Endodermal cell (in vitro differentiated cells): ENCODE results near the gene ENPP7. TPM values are rescaled to one million over a fixed set of nuclear protein-coding genes. Genes with fewer than 3 reads are reported as not detected.

ENCODE experiments used
- DNase-seq: peaks from one replicate; pipeline ENCODE4 v3.0.0-alpha.2; 2017
- H3K27ac ChIP-seq: 2 replicates; pipeline ENCODE4 v1.5.1; 2013; ENCODE audit warnings: mild to moderate bottlenecking, low read depth, low read length, moderate library complexity
- H3K27me3 ChIP-seq: 2 replicates; pipeline ENCODE4 v1.6.1; 2013; ENCODE audit warnings: mild to moderate bottlenecking, low read length, moderate library complexity; ENCODE audit not compliant: insufficient read depth, control insufficient read depth, poor library complexity, severe bottlenecking
- H3K36me3 ChIP-seq: 2 replicates; pipeline ENCODE4 v1.7.0; 2013; ENCODE audit warnings: mild to moderate bottlenecking, low read length, moderate library complexity; ENCODE audit not compliant: control insufficient read depth, insufficient read depth
- H3K4me1 ChIP-seq: one replicate; pipeline ENCODE4 v1.7.0; 2013; ENCODE audit warnings: low read length; ENCODE audit not compliant: control insufficient read depth, insufficient read depth
- H3K4me3 ChIP-seq: 2 replicates; pipeline ENCODE4 v1.5.1; 2013; ENCODE audit warnings: mild to moderate bottlenecking, low read length, moderate library complexity
- H3K9ac ChIP-seq: 2 replicates; pipeline ENCODE4 v1.6.1; 2013; ENCODE audit warnings: mild to moderate bottlenecking, low read length, moderate library complexity; ENCODE audit not compliant: poor library complexity, severe bottlenecking; ENCODE audit errors: extremely low read depth
- H3K9me3 ChIP-seq: 2 replicates; pipeline ENCODE4 v1.6.1; 2013; ENCODE audit warnings: mild to moderate bottlenecking, low read length, moderate library complexity; ENCODE audit not compliant: control insufficient read depth
- H3K27ac Mint-ChIP-seq: 2 replicates; pipeline ENCODE4 v1.8.0; 2020; ENCODE audit warnings: mixed read lengths
- H3K27me3 Mint-ChIP-seq: 2 replicates; pipeline ENCODE4 v1.8.0; 2021; ENCODE audit warnings: mild to moderate bottlenecking, mixed read lengths; ENCODE audit not compliant: insufficient read depth
- H3K36me3 Mint-ChIP-seq: 2 replicates; pipeline ENCODE4 v1.8.0; 2020; ENCODE audit warnings: low read depth, mixed read lengths
- H3K4me1 Mint-ChIP-seq: 2 replicates; pipeline ENCODE4 v1.8.0; 2020; ENCODE audit warnings: mixed read lengths
- H3K4me3 Mint-ChIP-seq: 2 replicates; pipeline ENCODE4 v1.8.0; 2020; ENCODE audit warnings: mild to moderate bottlenecking, moderate library complexity, mixed read lengths
- H3K9me3 Mint-ChIP-seq: 2 replicates; pipeline ENCODE4 v1.8.0; 2020; ENCODE audit warnings: mild to moderate bottlenecking, mixed read lengths
- CTCF ChIP-seq: fragments of 200-600 bp; sonication (generic); conservative IDR thresholded peaks from 2 replicates; pipeline ENCODE4 v1.5.0; 2021; ENCODE audit warnings: antibody characterized with exemption, mild to moderate bottlenecking
- WGBS, 2 experiments: methylation state at CpG; one replicate each; pipeline versions ENCODE4 v1.1.5 to v1.1.7; 2013; ENCODE audit warnings: missing lambda C conversion rate in 2 of 2, mixed read lengths in 1 of 2; ENCODE audit not compliant: insufficient coverage in 1 of 2, insufficient read length in 1 of 2; 5-methylcytosine and 5-hydroxymethylcytosine counted together
- total RNA-seq, 2 donors: library from RNA; stranded (reverse); fragmentation: NEBNext Ultra II Directional in 1 of 2; extraction: Animal tissue kit (Norgen Biotek cat#: 25700) in 1 of 2; gene quantifications; 2 replicates in 1 of 2; 3 replicates in 1 of 2; pipeline ENCODE4 v1.2.1, GENCODE V29; 2021

ENPP7 gene
- total RNA-seq, 2 donors from 2014 or later, result not detected

- Histone ChIP-seq H3K9me3 (no peaks in the 10 kb centered on the region), H3K9ac (no peak overlapping the region), H3K27ac (no peak overlapping the region), H3K4me3 (no peak overlapping the region), H3K27me3 (no peaks in the 10 kb centered on the region), H3K4me1 (no peaks in the 10 kb centered on the region), H3K36me3 (no peaks in the 10 kb centered on the region)
- no peak overlapping the region for H3K4me3 Mint-ChIP-seq
- no peaks in the 10 kb centered on the region for H3K4me1 Mint-ChIP-seq
- no peak for DNase-seq
- no peaks in the 10 kb centered on the region for H3K9me3 Mint-ChIP-seq
- no peak overlapping the region for H3K27ac Mint-ChIP-seq
- H3K27me3 Mint-ChIP-seq, result no peaks in the 10 kb centered on the region
- TF ChIP-seq CTCF, result no peak
- 79 to 89% methylated on average over 10 to 11 of the region's 12 CpGs for WGBS, 2 experiments
- no peaks in the 10 kb centered on the region for H3K36me3 Mint-ChIP-seq
These were observed 28.1 kb upstream of the ENPP7 start for GRCh38 chr17:79702550-79703236.

- Histone ChIP-seq H3K9me3 (no peaks in the 10 kb centered on the region), H3K9ac (no peak overlapping the region), H3K4me3 (no peak overlapping the region), H3K36me3 (no peaks in the 10 kb centered on the region), H3K27me3 (no peaks in the 10 kb centered on the region), H3K4me1 (no peaks in the 10 kb centered on the region), H3K27ac (no peak overlapping the region)
- 89 to 94% methylated on average over 6 to 9 of the region's 9 CpGs for WGBS, 2 experiments
- no peak overlapping the region for H3K4me3 Mint-ChIP-seq
- no peaks in the 10 kb centered on the region for H3K36me3 Mint-ChIP-seq
- no peaks in the 10 kb centered on the region for H3K9me3 Mint-ChIP-seq
- H3K27ac Mint-ChIP-seq, result no peak overlapping the region
- no peaks in the 10 kb centered on the region for H3K4me1 Mint-ChIP-seq
- no peak for TF ChIP-seq CTCF
- H3K27me3 Mint-ChIP-seq, result no peaks in the 10 kb centered on the region
- DNase-seq, result no peak
These were observed 26.1 kb upstream of the ENPP7 start for GRCh38 chr17:79704691-79705090.

GRCh38 chr17:79705674-79706073 lies 25.1 kb upstream of the ENPP7 start:
- Mint-ChIP-seq H3K4me1 (no peaks in the 10 kb centered on the region), H3K4me3 (no peak overlapping the region), H3K36me3 (no peaks in the 10 kb centered on the region), H3K27me3 (no peaks in the 10 kb centered on the region), H3K9me3 (no peaks in the 10 kb centered on the region), H3K27ac (no peak overlapping the region)
- WGBS, 2 experiments, result 92 to 95% methylated on average over 14 to 20 of the region's 20 CpGs
- H3K9me3 ChIP-seq, result no peaks in the 10 kb centered on the region
- H3K9ac ChIP-seq, result no peak overlapping the region
- no peak overlapping the region for H3K27ac ChIP-seq
- no peak for TF ChIP-seq CTCF
- H3K36me3 ChIP-seq, result no peaks in the 10 kb centered on the region
- no peak overlapping the region for H3K4me3 ChIP-seq
- H3K4me1 ChIP-seq, result no peaks in the 10 kb centered on the region
- no peaks in the 10 kb centered on the region for H3K27me3 ChIP-seq
- DNase-seq, result no peak
